GM19025 (cell line): ENCODE results near the gene SLC22A14.

ENCODE experiments used
- ATAC-seq: cut with Tn5 transposase; IDR thresholded peaks from one replicate; pipeline ENCODE4 v1.9.1; 2021; ENCODE audit warnings: mild to moderate bottlenecking, low read depth, moderate library complexity; ENCODE audit not compliant: unreplicated experiment

Gene SLC22A14

DNA sequence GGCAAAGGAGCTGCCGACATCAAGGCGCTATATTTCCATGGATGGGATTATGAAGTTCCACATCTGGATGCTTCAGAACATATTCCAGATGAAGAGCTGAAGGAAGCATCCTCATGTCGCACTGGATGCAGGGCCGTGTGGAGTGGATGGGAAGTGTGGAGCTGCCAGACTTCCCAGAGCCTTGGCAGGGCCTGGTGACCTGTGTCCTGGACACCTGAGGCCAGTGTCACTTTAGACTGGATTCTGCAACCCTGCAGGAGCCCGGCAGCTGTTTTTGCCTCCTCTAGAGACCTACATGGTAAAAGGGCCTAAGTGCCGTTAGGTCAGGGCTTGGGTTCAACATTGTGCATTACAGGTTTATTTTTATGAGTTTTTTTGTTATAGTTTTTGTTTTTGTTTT, 53.2 kb downstream of the SLC22A14 start:
- ATAC-seq, result no peak

DNA sequence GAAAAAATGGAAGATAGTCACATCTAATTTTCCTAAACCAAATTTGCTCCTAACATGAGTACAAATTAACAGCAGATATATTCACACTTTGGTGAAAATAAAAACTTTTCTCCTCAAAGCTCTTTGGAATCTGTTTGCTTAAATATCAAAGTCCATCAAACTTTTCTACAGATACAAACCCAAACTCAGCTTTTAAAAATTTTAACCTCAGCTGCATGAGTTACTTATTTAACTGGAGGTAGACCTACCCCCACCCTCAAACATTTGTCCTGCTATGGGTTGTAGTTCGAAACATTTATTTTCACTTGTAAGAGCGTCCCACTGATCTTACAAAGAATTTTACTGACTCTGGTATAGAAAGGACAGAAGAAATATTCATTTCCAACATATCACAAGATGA, 55.6 kb downstream of the SLC22A14 start:
- ATAC-seq, result no peak

DNA sequence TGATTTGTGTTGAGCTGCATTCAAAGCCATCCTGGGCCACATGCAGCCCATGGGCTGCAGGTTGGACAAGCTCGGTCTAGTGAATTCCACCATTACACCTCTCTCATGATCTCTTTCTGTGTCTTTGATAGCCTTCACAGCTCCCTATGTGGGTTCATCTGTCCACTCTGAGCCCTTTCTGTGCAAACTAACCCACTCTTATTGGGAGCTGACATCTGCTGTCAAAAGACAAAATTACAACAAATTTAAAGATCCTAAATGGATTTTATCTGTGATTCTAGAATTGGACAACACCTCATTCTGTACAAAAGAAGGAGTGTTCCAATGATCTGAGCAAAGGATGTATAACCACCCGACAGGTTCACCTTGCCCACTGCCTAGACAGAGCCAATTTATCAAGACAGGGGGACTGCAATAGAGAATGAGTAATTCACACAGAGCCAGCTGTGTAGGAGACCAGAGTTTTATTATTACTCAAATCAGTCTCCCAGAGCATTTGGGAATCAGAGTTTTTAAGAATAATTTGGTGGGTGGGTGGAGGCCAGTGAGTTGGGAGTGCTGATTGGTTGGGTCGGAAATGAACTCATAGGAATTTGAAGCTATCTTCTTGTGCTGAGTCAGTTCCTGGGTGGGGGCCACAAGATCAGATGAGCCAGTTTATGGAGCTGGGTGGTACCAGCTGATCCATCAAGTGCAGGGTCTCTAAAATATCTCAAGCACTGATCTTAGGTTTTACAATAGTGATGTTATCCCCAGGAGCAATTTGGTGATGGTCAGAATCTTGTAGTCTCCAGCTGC, 61.9 kb downstream of the SLC22A14 start:
- ATAC-seq, result no peak

DNA sequence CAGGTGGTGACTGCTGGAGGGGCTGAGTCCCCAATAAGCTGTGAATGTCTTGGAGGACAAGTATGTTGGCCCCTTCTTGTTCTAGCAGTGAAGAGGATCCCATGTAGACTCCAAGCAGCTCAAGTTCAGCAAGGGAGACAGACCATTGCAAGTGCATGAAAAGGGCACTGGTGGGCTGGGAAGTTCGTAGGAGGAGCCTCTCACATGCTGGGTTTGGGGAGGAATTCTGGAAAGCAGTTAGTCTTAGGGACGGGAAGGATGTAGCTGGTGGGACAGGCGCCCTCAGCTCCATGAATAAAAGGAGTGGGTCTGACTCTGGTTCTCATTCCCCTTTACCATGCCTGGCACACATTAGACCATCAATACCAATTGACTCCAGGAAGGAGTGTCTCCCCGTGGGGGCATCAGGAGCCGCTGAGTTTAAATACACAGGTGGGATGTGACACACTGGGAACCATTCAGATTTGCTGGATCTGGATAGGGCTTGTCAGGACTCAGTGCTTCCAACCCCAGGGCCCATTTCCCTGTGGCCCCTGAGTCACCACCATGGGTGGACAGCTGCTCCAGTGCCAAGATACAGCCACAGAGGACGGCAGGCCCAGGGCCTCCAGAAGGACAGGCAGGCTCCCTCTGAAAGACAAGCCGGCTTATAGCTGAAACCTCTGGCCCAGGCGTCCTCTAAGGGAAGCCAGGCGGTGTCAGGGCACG, 63.9 kb downstream of the SLC22A14 start:
- ATAC-seq, result no peak

DNA sequence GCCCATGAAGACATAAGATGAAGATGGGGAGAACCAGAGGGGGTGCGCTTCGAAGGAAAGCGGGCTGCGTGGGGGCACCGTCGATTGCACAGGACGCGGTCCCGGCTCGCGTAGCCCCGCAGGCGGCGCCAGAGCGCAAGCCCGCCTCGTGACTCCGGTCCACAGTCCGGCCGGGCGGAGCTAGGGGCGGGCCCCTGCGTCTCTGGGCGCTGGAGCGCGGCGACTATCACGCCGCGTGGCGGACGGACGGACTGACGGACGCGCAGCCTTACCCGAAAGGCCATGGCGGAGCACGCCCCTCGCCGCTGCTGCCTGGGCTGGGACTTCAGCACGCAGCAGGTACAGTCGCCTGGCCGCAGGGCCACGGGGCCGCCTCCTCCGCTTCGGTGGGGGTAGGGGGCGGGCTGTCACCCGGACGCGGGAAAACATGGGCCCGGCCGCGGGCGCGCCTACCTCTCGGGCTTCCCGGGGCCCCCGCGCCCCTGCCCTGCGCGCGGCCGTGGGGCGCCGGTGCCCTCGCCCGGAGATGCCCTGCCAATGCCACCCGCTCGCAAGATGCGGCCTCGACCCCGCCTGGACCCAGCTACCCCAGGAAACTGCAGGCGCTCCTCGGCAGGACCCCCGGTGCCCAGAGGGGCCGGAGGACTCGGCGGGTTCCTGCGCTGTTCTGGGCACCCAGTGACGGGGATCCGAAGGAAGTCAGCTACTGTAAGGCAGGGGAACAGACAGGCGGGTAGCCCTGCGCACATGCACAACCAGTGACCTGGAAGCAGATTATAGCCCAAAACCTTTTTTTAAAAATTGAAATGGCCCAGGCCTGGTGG, 64.7 kb downstream of the SLC22A14 start, which contains the start of gene XYLB:
Gene XYLB, plus strand, starts transcription at position 199 of the 824 bp plus-strand sequence. Its CDS starts 84 bp downstream, at position 283.
- peak; percentile 98 for ATAC-seq

DNA sequence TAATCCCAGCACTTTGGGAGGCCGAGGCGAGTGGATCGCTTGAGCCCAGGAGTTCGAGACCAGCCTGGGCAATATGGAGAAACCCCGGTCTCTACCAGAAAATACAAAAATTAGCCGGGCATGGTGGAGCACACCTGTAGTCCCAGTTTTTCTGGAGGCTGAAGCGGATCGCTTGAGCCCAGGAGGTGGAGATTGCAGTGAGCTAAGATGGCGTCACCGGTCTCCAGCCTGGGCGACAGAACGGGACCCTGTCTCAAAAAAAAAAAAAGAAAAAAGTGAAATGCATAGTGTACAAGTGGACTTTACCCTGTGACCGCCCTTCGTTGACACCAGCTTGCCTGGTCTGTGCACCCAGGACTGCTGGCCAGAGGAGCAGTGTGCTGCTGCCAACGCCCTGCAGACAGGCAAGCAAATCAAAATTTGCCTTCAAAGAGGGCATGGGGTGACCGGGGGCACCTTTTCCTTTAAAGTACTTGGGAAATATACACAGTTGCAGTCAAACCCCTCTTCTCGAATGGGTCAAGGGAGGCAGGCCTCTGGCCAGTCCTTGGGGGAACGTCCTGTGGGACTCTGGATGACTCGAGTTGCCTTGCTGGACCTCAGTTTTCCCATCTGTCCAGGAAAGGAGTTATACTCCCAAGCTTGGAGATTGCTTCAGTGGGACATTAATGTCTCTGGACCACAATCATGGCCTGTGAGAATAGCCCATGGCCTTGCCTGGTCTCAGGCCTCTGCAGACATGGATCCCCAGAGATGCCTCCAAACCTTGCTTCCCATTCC, 65.5 kb downstream of the SLC22A14 start:
- ATAC-seq, result no peak

DNA sequence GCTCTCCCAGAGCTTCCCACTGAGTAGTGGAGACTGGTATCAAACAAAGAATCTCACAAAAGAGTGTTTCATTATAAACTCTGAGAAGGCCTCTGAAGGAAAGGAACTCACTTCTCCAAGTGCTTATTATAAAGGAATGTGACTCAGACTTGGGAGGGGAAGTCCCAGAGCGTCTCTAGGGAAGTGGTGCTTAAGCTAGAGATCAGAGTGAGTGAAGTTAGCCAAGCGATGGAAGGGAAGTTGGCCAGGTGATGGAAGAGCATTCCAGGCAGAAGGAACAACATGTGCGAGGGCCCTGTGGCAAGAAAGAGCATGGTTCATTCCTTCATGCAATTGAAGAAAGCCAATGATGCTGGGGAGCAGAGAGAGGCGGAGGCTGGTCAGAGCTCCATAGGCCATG, 66.8 kb downstream of the SLC22A14 start:
- ATAC-seq, result no peak

DNA sequence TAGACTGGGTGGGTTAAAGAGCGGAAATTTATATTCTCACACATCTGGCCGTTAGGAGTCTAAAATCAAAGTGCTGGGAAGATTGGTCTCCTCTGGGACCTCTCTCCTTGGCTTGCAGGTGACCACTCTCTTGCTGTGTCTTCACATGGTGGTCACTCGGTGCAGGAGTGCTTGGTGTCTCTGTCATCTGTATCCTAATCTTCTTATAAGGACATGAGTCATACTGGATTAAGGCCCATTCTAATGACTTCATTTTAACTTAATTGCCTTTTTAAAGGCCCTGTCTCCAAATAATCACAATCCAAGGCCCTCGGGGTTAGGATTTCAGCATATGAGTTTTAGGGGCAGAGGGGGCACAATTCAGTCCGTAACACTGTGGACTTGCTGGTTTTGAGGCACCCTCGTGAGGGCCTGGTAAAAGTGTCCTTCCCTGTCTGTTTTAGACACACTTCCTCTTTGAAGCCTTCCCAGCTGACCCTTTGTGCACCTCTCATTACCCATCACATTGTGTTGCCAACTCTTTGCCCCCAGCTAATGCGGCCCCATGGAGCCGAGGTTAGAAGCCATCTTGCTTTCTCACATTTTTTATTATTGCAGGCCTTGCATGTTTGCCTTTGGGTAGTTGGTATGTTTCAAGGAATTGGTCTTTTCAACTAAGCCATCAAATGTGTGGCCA, 67.7 kb downstream of the SLC22A14 start:
- no peak for ATAC-seq

DNA sequence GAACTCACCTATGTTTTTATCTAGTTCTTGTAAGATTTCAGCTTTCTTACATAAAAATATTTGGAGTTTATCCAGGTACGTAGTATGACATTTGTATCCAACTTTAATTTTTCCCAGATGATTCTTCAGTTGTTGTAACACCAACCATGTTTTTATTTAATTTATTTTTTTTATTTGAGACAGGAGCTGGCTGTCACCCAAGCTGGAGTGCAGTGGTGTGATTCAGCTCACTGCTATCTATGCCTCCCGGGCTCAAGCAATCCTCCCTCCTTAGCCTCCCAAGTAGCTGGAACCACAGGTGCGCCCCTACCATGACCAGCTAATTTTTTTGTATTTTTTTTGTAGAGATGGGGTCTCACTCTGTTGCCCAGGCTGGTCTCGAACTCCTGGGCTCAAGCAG, 71.1 kb downstream of the SLC22A14 start:
- no peak for ATAC-seq

DNA sequence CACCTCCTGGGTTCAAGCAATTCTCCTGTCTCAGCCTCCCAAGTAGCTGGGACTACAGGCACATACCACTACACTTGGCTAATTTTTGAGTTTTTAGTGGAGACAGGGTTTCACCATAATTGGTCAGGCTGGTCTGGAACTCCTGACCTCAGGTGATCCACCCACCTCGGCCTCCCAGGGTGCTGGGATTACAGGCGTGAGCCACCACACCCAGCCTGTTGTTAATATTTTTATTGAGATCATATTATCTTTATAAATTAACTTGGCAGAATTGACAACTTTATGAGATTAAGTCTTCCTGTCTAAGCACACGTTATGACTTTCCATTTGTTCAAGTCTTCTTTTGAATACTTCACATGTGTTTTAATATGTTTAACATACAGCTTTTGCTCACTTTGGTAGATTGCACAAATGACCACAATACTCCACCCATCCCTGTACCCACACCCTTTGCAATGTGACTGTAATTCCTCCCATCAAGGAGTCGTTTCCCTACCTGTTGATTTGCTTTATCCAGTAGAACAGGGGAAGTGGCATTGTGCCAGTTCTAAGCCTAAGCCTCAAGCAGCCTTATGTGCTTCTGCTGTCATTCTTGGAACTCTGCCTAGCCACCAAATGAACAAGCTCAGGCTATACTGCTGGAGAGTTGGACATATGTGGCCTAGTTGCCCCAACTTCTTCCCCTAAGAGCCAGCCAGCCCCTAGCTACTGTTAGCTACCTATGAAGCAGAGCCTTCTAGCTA, 72.7 kb downstream of the SLC22A14 start:
- ATAC-seq, result no peak

DNA sequence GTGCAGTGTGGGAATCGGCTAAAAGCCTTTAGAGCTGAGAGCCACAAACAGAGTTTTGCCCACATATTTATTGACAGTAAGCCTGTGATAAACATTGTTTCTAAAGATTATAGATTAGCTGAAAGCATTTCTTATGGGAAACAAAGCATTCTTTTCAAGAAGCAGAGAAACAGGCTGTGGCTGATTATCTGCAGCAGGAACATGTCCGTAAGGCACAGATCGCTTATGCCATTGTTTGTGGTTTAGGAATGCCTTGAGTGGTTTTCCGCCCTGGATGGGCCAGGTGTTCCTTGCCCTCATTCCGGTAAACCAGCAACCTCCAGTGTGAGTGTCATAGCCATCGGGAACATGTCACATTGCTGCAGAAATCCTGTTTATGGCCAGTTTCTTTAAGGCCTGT, 76.9 kb downstream of the SLC22A14 start:
- no peak for ATAC-seq

DNA sequence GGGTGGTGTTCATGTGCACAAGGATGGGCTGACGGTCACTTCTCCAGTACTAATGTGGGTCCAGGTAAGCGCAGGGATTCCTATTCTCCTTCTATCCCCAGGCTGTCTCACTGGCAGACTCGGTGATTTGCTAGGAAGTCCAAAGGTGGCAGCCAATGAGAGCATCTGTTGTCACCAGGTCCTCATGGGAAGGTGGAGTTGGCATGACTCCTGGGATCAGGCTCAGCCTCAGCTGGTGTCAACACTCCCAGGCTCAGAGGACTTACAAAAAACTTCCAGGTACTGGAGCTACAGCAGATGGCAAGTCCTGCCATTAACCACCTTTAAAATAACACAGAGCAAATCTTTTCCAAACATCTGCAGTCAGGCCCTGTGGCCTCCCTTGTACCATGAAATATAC, 78.3 kb downstream of the SLC22A14 start:
- no peak for ATAC-seq

DNA sequence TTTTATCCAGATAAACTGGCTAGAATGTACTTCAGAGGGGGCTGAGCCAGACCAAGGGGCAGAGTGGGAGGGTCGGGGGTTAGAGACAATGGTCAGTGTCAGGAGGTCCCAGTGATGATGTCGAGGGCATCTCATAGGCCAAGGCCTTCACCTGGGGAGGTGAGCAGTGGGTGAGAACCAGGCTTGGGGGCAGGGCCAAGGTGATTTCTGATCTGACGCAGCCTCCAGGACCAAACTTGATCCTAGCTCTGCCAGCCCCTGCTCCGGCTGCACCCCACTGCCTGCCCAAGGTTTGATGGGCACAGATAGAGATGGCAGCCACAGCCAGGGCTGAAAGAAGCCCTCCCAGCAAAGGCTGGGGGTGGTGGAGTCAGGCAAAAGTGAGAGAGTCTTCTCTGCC, 79.4 kb downstream of the SLC22A14 start:
- ATAC-seq, result no peak

DNA sequence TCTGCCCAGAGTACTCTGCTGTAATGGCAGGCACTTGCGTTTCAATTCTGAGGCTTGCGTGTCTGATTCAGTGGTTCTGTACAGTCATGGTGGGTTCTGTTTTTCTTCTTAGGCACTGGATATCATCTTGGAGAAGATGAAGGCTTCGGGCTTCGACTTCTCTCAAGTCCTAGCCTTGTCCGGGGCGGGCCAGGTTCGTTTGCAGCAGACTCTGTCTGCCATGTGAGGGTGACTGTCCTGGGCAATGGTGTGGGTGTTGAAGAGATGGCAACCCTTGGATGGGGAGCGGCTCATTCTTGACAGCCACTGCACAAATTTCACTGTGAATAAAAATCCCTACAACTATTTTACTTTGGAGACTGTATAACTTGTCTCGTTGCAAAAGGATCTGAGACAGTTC, 80.7 kb downstream of the SLC22A14 start:
- no peak for ATAC-seq

DNA sequence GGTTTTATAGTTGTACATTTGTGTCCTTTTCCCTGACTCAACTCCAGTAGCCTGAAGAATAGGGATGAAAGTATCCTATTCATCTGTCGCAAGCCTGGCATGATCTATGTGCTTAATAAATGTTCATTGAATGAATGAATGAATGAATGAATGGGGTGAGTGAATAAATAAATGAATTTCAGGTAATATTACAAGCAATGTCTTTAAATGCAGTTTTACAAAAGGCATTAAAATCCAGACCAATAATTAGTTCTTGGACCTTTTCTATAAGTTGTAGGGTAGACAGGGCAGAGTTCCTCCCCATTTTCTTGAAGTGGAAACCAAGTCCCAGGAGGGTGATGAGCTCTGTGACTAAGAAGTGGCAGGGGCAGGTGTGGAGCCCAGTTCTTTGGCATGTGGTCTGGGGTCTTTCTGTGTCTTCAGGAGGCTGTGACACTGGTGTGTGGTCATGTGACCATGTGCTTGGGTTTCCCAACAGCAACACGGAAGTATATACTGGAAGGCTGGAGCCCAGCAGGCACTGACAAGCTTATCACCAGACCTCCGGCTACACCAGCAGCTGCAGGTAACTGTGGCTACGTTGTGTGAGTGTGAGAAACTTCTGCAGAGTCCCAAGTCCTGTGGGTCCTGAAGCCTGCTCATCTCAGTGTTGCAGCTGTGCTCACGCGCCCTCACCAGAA, 82.8 kb downstream of the SLC22A14 start:
- no peak for ATAC-seq

DNA sequence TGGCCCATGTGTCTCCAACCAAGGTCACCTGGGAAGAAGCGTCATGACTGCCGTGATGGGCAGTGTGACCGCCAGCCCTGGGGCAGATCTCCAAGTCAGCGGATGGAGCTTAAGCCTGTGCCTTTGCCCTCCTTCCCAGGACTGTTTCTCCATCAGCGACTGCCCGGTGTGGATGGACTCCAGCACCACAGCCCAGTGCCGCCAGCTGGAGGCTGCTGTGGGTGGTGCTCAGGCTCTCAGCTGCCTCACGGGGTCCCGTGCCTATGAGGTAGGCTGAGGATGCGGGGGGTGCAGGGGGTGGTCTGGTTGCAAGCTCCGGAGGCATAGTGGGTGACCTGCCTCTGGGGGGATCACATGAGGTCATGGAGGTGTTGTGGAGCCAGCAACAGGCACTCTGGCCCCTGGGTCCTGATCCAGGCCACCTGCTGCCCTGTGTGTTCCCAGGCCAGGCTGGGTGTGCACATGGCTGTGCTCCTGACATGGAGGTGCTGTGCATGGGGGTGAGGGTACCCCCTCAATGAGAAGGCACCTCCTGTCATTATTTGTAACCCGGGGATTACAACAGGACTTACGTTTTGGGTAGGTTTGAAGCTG, 83.5 kb downstream of the SLC22A14 start:
- no peak for ATAC-seq

DNA sequence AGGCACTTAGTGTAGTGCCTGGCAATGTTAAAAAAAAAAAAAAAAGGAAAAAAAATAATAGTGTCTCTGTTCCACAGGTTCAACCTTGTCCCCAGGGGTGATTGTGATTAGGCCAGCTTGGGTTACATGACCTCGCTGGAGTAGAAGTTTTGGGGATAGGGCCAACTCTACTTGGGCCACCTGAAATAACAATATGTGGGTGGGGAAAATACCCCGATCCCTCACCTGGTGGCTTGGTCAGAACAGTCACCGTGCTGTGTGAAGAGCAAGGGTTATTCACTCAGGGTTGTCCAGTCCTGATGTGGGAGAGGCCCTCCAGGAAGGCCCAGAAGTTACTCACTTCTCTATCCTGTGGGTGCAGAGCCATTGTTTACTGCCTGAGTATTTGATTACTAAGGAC, 84.0 kb downstream of the SLC22A14 start:
- no peak for ATAC-seq

DNA sequence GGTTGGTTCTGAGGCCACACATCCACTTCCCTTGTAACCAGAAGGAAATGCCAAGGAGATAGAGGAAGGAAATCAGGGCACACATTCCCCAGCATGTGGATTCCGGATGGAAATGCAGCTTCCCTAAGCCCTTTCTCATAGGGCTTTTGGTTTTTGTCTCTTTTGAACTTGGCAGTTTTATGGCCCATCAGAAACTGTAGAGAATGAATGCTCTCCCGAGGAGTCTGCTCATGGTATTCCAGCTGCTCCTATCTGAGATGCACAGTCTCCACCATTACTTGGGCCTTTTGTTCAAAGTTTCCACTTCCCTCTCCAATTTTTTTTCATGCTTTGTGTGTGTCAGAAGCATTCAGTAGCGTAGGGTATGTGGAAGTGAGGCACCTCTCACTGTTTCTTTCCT, 85.7 kb downstream of the SLC22A14 start:
- ATAC-seq, result no peak
